ENCODE results near the gene GPR26.

GPR26 gene

GRCh38 chr10:123622381-123622780 is 43.8 kb upstream of the GPR26 start:
- no peak overlapping the region for H3K4me3 ChIP-seq (ENCODE audit: low read depth, low read length)
- no peak for DNase-seq (ENCODE audit: low read depth, low spot score)
- in situ Hi-C loops (cut with HindIII; ENCODE audit: low sequenced_read_pairs): no loop called here
- no peak for TF ChIP-seq CTCF (IDR thresholded peaks at IDR 0.05; ENCODE audit: low read depth, low read length)

- no peak for TF ChIP-seq CTCF (IDR thresholded peaks at IDR 0.05; ENCODE audit: low read depth, low read length)
- no peak overlapping the region for H3K4me3 ChIP-seq (ENCODE audit: low read depth, low read length)
- in situ Hi-C loops (cut with HindIII; ENCODE audit: low sequenced_read_pairs): no loop called here
- DNase-seq (ENCODE audit: low read depth, low spot score): no peak
Observed at GRCh38 chr10:123624086-123624485, 42.1 kb upstream of the GPR26 start.

- H3K4me3 ChIP-seq (ENCODE audit: low read depth, low read length): no peak overlapping the region
- no peak for DNase-seq (ENCODE audit: low read depth, low spot score)
- no peak for TF ChIP-seq CTCF (IDR thresholded peaks at IDR 0.05; ENCODE audit: low read depth, low read length)
- in situ Hi-C loops (cut with HindIII; ENCODE audit: low sequenced_read_pairs): no loop called here
Observed at GRCh38 chr10:123633106-123633505, 33.0 kb upstream of the GPR26 start.

GRCh38 chr10:123633636-123634035 is 32.5 kb upstream of the GPR26 start:
- in situ Hi-C loops (cut with HindIII; ENCODE audit: low sequenced_read_pairs): no loop called here
- TF ChIP-seq CTCF (IDR thresholded peaks at IDR 0.05; ENCODE audit: low read depth, low read length): no peak
- H3K4me3 ChIP-seq (ENCODE audit: low read depth, low read length): no peak overlapping the region
- DNase-seq (ENCODE audit: low read depth, low spot score): no peak

GRCh38 chr10:123634221-123634620 is 31.9 kb upstream of the GPR26 start:
- TF ChIP-seq CTCF (IDR thresholded peaks at IDR 0.05; ENCODE audit: low read depth, low read length): no peak
- DNase-seq (ENCODE audit: low read depth, low spot score): no peak
- H3K4me3 ChIP-seq (ENCODE audit: low read depth, low read length): no peak overlapping the region
- in situ Hi-C loops (cut with HindIII; ENCODE audit: low sequenced_read_pairs): no loop called here

- DNase-seq (ENCODE audit: low read depth, low spot score): no peak
- no peak overlapping the region for H3K4me3 ChIP-seq (ENCODE audit: low read depth, low read length)
- TF ChIP-seq CTCF (IDR thresholded peaks at IDR 0.05; ENCODE audit: low read depth, low read length): no peak
- in situ Hi-C loops (cut with HindIII; ENCODE audit: low sequenced_read_pairs): no loop called here
Observed at GRCh38 chr10:123635131-123635530, 31.0 kb upstream of the GPR26 start.

GRCh38 chr10:123635745-123636144 is 30.4 kb upstream of the GPR26 start:
- no peak for TF ChIP-seq CTCF (IDR thresholded peaks at IDR 0.05; ENCODE audit: low read depth, low read length)
- no peak overlapping the region for H3K4me3 ChIP-seq (ENCODE audit: low read depth, low read length)
- DNase-seq (ENCODE audit: low read depth, low spot score): no peak
- in situ Hi-C loops (cut with HindIII; ENCODE audit: low sequenced_read_pairs): no loop called here

Measured in astrocyte of the spinal cord (primary cell).